Astrocyte (in vitro differentiated cells and primary cell): ENCODE measurements around the gene HSPBP1.

Experiments
- CTCF ChIP-seq: IDR thresholded peaks from 2 replicates; pipeline ENCODE4 v1.5.1; 2011; ENCODE audit warnings: low read depth, mild to moderate bottlenecking, inconsistent platforms, low read length, moderate library complexity; ENCODE audit not compliant: insufficient read depth
- EZH2 ChIP-seq: IDR thresholded peaks from 2 replicates; pipeline ENCODE4 v1.6.1; 2012; ENCODE audit warnings: mild to moderate bottlenecking, low read length, inconsistent platforms; ENCODE audit not compliant: insufficient read depth

- no peak for TF ChIP-seq CTCF
- no peak for TF ChIP-seq EZH2
These were observed 24.1 kb downstream of the HSPBP1 start for GRCh38 chr19:55255618-55256423.
